Kidney (tissue), 14 donors: ENCODE results near the gene RBMS1. TPM values are rescaled to one million over a fixed set of nuclear protein-coding genes. Genes with fewer than 3 reads are reported as not detected.

ENCODE experiments used
- DNase-seq, 5 donors: peaks; one replicate each; pipeline ENCODE4 v3.0.0-alpha.2; 2013 to 2020
- FAIRE-seq: peaks from 2 replicates; lab custom pipeline; 2012; peaks lifted over from hg19 to GRCh38; lab: Jason Lieb, UNC
- H3K27ac ChIP-seq, 2 donors: one replicate each; pipeline ENCODE4 v1.7.0; 2013; ENCODE audit warnings: low read depth in 2 of 2, low read length in 2 of 2, inconsistent platforms in 1 of 2
- H3K27me3 ChIP-seq: one replicate; pipeline ENCODE4 v1.7.1; 2013; ENCODE audit warnings: low read length, inconsistent platforms; ENCODE audit not compliant: control insufficient read depth, insufficient read depth
- H3K36me3 ChIP-seq, 3 donors: one replicate each; pipeline versions ENCODE4 v1.7.0 to v1.7.1; 2013; ENCODE audit warnings: low read length in 3 of 3, control low read depth in 1 of 3, inconsistent platforms in 1 of 3; ENCODE audit not compliant: insufficient read depth in 3 of 3, control insufficient read depth in 2 of 3
- H3K4me1 ChIP-seq, 3 donors: one replicate each; pipeline versions ENCODE4 v1.7.0 to v1.7.1; 2013; ENCODE audit warnings: low read length in 3 of 3, inconsistent platforms in 1 of 3, low read depth in 1 of 3; ENCODE audit not compliant: control insufficient read depth in 2 of 3, insufficient read depth in 2 of 3
- H3K4me3 ChIP-seq, 3 donors: one replicate each; pipeline versions ENCODE4 v1.7.0 to v1.8.1; 2013; ENCODE audit warnings: low read length in 3 of 3, control low read depth in 1 of 3, inconsistent platforms in 1 of 3
- H3K9ac ChIP-seq, 3 donors: one replicate each; pipeline versions ENCODE4 v1.7.0 to v1.7.1; 2013; ENCODE audit warnings: low read length in 3 of 3, control low read depth in 1 of 3, inconsistent platforms in 1 of 3
- H3K9me3 ChIP-seq, 3 donors: one replicate each; pipeline versions ENCODE4 v1.7.0 to v1.7.1; 2013; ENCODE audit warnings: low read length in 3 of 3, control low read depth in 1 of 3, inconsistent platforms in 1 of 3; ENCODE audit not compliant: control insufficient read depth in 2 of 3, insufficient read depth in 1 of 3
- CTCF ChIP-seq: IDR thresholded peaks from 3 replicates; pipeline ENCODE4 v1.5.1; 2012; ENCODE audit warnings: mild to moderate bottlenecking, moderate library complexity, borderline replicate concordance; ENCODE audit not compliant: insufficient read depth; ENCODE audit errors: extremely low read depth
- intact Hi-C: fragments of 100-400 bp; cut with DNase I; formaldehyde crosslinking; loops from one replicate; pipeline ENCODE4 v1.11.1; 2022
- polyA plus RNA-seq: library from polyadenylated mRNA; stranded (reverse); fragments of 350-450 nt; fragmentation: Illumina TruSeq; extraction: RNeasy Lipid Tissue Mini Kit (QIAGEN cat#74804); gene quantifications from one replicate; pipeline ENCODE4 v1.2.3, GENCODE V29; 2014; ENCODE audit warnings: low read depth, low replicate concordance; ENCODE audit not compliant: insufficient read depth
- total RNA-seq: library from RNA; stranded (reverse); fragmentation: NEBNext Ultra II Directional; extraction: Animal tissue kit (Norgen Biotek cat#: 25700); gene quantifications from one replicate; pipeline ENCODE4 v1.2.1, GENCODE V29; 2021
- donor health status: control.
- donor health status: control.
- donor health status: control.
- donor health status: control.
- donor health status: control.
- donor health status: DM: yes; HTN: yes; CAD: no.
- donor health status: Normal renal cell carcinoma (clear cell type).

RBMS1 gene
- total and polyA plus RNA-seq, 2 donors from 2014 or later = 25.6 to 94.8 TPM

GRCh38 chr2:160402501-160402900 is 91.1 kb downstream of the RBMS1 start:
- H3K4me3 ChIP-seq = no peak overlapping the region
- intact Hi-C loops = no loop called here
- H3K36me3 ChIP-seq = no peaks in the 10 kb centered on the region
- no peak overlapping the region for H3K9ac ChIP-seq
- no peak for TF ChIP-seq CTCF
- H3K27ac ChIP-seq = no peak overlapping the region
- H3K9me3 ChIP-seq = no peaks in the 10 kb centered on the region
- no peaks in the 10 kb centered on the region for H3K27me3 ChIP-seq
- FAIRE-seq = no peak
- peaks cover 4 to 11% (median 9%) of the 10 kb centered on the region in 3 donors for H3K4me1 ChIP-seq
- no peak for DNase-seq

- no peaks in the 10 kb centered on the region for H3K27me3 ChIP-seq
- no peak overlapping the region for H3K4me3 ChIP-seq
- H3K4me1 ChIP-seq = peaks cover 4 to 11% (median 9%) of the 10 kb centered on the region in 3 donors
- no peak overlapping the region for H3K9ac ChIP-seq
- H3K9me3 ChIP-seq = no peaks in the 10 kb centered on the region
- no peaks in the 10 kb centered on the region for H3K36me3 ChIP-seq
- FAIRE-seq (no peak), DNase-seq (no peak)
- TF ChIP-seq CTCF = no peak
- intact Hi-C loops = no loop called here
- no peak overlapping the region for H3K27ac ChIP-seq
Observed at GRCh38 chr2:160401895-160402294, 91.7 kb downstream of the RBMS1 start.

- TF ChIP-seq CTCF = no peak
- peak overlapping the region in 1 of 3 donors; percentile 12 for H3K4me3 ChIP-seq
- H3K4me1 ChIP-seq = peaks cover 4% of the 10 kb centered on the region in 3 donors
- H3K9me3 ChIP-seq = no peaks in the 10 kb centered on the region
- FAIRE-seq = no peak
- no peaks in the 10 kb centered on the region for H3K36me3 ChIP-seq
- DNase-seq = no peak
- H3K27me3 ChIP-seq = no peaks in the 10 kb centered on the region
- intact Hi-C loops = no loop called here
- H3K27ac ChIP-seq = no peak overlapping the region
- no peak overlapping the region for H3K9ac ChIP-seq
Observed at GRCh38 chr2:160399880-160400279, 93.7 kb downstream of the RBMS1 start.

GRCh38 chr2:160397530-160397865 is 96.1 kb downstream of the RBMS1 start:
- H3K27ac ChIP-seq = no peak overlapping the region
- H3K36me3 ChIP-seq = no peaks in the 10 kb centered on the region
- H3K9me3 ChIP-seq = no peaks in the 10 kb centered on the region
- intact Hi-C loops = no loop called here
- FAIRE-seq (no peak), DNase-seq (no peak)
- H3K9ac ChIP-seq = no peak overlapping the region
- no peak for TF ChIP-seq CTCF
- H3K4me1 ChIP-seq = no peaks in the 10 kb centered on the region
- no peak overlapping the region for H3K4me3 ChIP-seq
- H3K27me3 ChIP-seq = no peaks in the 10 kb centered on the region
